ENCODE results near the gene SOX18.

The SOX18 gene

GRCh38 chr20:64036346-64037198, 12.9 kb downstream of the SOX18 start:
- no peak for DNase-seq

- DNase-seq = no peak
Measured at GRCh38 chr20:64035933-64036345, 13.5 kb downstream of the SOX18 start, which contains the start of gene C20orf204. Gene C20orf204 (plus strand): TSS chr20:64036182. CDS start chr20:64036324, 142 bp downstream.

GRCh38 chr20:64035066-64035932, 14.1 kb downstream of the SOX18 start:
- DNase-seq = no peak

GRCh38 chr20:64033981-64034493, 15.4 kb downstream of the SOX18 start:
- no peak for DNase-seq

GRCh38 chr20:64032706-64033624, 16.5 kb downstream of the SOX18 start:
- no peak for DNase-seq

GRCh38 chr20:64031822-64032314, 17.6 kb downstream of the SOX18 start:
- no peak for DNase-seq

GRCh38 chr20:64030371-64031134, 18.9 kb downstream of the SOX18 start:
- DNase-seq = no peak

- no peak for DNase-seq
Measured at GRCh38 chr20:64029293-64030117, 19.9 kb downstream of the SOX18 start.

- DNase-seq = no peak
Measured at GRCh38 chr20:64027981-64028685, 21.3 kb downstream of the SOX18 start.

GRCh38 chr20:64025826-64026412, 23.5 kb downstream of the SOX18 start:
- DNase-seq = no peak

GRCh38 chr20:64025101-64025825, 24.2 kb downstream of the SOX18 start:
- DNase-seq = no peak

GRCh38 chr20:64024141-64024990, 25.1 kb downstream of the SOX18 start:
- no peak for DNase-seq

- no peak for DNase-seq
Measured at GRCh38 chr20:64023361-64024140, 25.9 kb downstream of the SOX18 start.

GRCh38 chr20:64022671-64023360, 26.6 kb downstream of the SOX18 start:
- DNase-seq = no peak

GRCh38 chr20:64021124-64021975, 28.1 kb downstream of the SOX18 start:
- DNase-seq = no peak

All from right hindlimb (tissue), 1 donor.